GM23338 (cell line): ENCODE data around the gene NFAT5. TPM values are rescaled to one million over a fixed set of nuclear protein-coding genes. Genes with fewer than 3 reads are reported as not detected.

Experiments
- ATAC-seq: fragments of 200-7000 bp; cut with Tn5 transposase; 3 replicates; pipeline ENCODE4 v1.9.1; 2020
- DNase-seq: peaks from one replicate; pipeline ENCODE4 v3.0.0-alpha.2; 2015; ENCODE audit warnings: low spot score
- H2AFZ ChIP-seq: fragments of 200-600 bp; sonication (generic); 2 replicates; pipeline ENCODE4 v1.8.0; 2016; ENCODE audit warnings: antibody characterized with exemption, mild to moderate bottlenecking, moderate library complexity
- H3F3A ChIP-seq: fragments of 200-600 bp; sonication (generic); replicated peaks from 2 replicates; pipeline ENCODE4 v1.8.0; 2017; ENCODE audit warnings: antibody characterized with exemption, mixed run types, low read depth
- H3K27ac ChIP-seq: fragments of 200-600 bp; sonication (generic); 2 replicates; pipeline ENCODE4 v1.6.1; 2016; ENCODE audit warnings: low read depth
- H3K27me3 ChIP-seq: fragments of 200-600 bp; sonication (generic); 2 replicates; pipeline ENCODE4 v1.8.0; 2016; ENCODE audit warnings: mild to moderate bottlenecking, mixed run types, moderate library complexity; ENCODE audit not compliant: insufficient read depth
- H3K36me3 ChIP-seq: fragments of 200-600 bp; sonication (generic); 2 replicates; pipeline ENCODE4 v1.8.0; 2016; ENCODE audit warnings: mild to moderate bottlenecking; ENCODE audit not compliant: insufficient read depth
- H3K4me1 ChIP-seq: fragments of 200-600 bp; sonication (generic); 2 replicates; pipeline ENCODE4 v1.8.0; 2016; ENCODE audit warnings: mild to moderate bottlenecking, moderate library complexity; ENCODE audit not compliant: insufficient read depth
- H3K4me2 ChIP-seq: fragments of 200-600 bp; sonication (generic); 2 replicates; pipeline ENCODE4 v1.7.1; 2017; ENCODE audit warnings: mixed run types
- H3K4me3 ChIP-seq: fragments of 200-600 bp; sonication (generic); 2 replicates; pipeline ENCODE4 v1.6.1; 2016; ENCODE audit warnings: mixed run types
- H3K79me2 ChIP-seq: fragments of 200-600 bp; sonication (generic); replicated peaks from 2 replicates; pipeline ENCODE4 v1.8.0; 2017; ENCODE audit warnings: mild to moderate bottlenecking; ENCODE audit not compliant: insufficient read depth
- H3K9me2 ChIP-seq: fragments of 200-600 bp; sonication (generic); 2 replicates; pipeline ENCODE4 v1.8.0; 2017; ENCODE audit not compliant: insufficient read depth
- H4K20me1 ChIP-seq: fragments of 200-600 bp; sonication (generic); replicated peaks from 2 replicates; pipeline ENCODE4 v1.8.0; 2017; ENCODE audit warnings: mild to moderate bottlenecking; ENCODE audit not compliant: insufficient read depth
- H3K27ac Mint-ChIP-seq: 2 replicates; pipeline ENCODE4 v1.8.0; 2020; ENCODE audit warnings: inconsistent platforms, mild to moderate bottlenecking, moderate library complexity, mixed read lengths
- H3K27me3 Mint-ChIP-seq: 3 replicates; pipeline ENCODE4 v1.8.0; 2022; ENCODE audit warnings: low read depth, mild to moderate bottlenecking, moderate library complexity, mixed read lengths, inconsistent platforms; ENCODE audit not compliant: insufficient read depth, poor library complexity
- H3K36me3 Mint-ChIP-seq: 3 replicates; pipeline ENCODE4 v1.8.0; 2021; ENCODE audit warnings: low read depth, mild to moderate bottlenecking, inconsistent platforms, moderate library complexity, mixed read lengths
- H3K4me1 Mint-ChIP-seq: 3 replicates; pipeline ENCODE4 v1.8.0; 2020; ENCODE audit warnings: mild to moderate bottlenecking, inconsistent platforms, mixed read lengths
- H3K4me3 Mint-ChIP-seq: 3 replicates; pipeline ENCODE4 v1.8.0; 2021; ENCODE audit warnings: moderate library complexity, mild to moderate bottlenecking, inconsistent platforms, mixed read lengths
- H3K9me3 Mint-ChIP-seq: 3 replicates; pipeline ENCODE4 v1.8.0; 2020; ENCODE audit warnings: moderate library complexity, mild to moderate bottlenecking, inconsistent platforms, mixed read lengths
- CREB1 ChIP-seq: fragments of 250-450 bp; sonication (Bioruptor Pico); IDR thresholded peaks from 2 replicates; pipeline ENCODE4 v1.5.0; 2020; ENCODE audit warnings: low read depth, mild to moderate bottlenecking, moderate library complexity
- CTCF ChIP-seq, 2 experiments: fragments of 200-600 bp in 1 of 2; sonication (generic) in 1 of 2; conservative IDR thresholded peaks; 2 replicates each; pipeline versions ENCODE4 v1.5.1 to v1.6.1; 2016 to 2017; ENCODE audit warnings: antibody characterized with exemption in 2 of 2, low read depth in 2 of 2, mild to moderate bottlenecking in 2 of 2, moderate library complexity in 1 of 2
- ETS1 ChIP-seq: IDR thresholded peaks from 2 replicates; pipeline ENCODE4 v1.6.1; 2016; ENCODE audit warnings: antibody characterized with exemption
- EZH2 ChIP-seq: fragments of 200-600 bp; sonication (generic); IDR thresholded peaks from one replicate; pipeline ENCODE4 v1.8.0; 2017; ENCODE audit warnings: antibody characterized with exemption, mild to moderate bottlenecking, low read depth; ENCODE audit not compliant: unreplicated experiment
- EZH2phosphoT487 ChIP-seq: fragments of 200-600 bp; sonication (generic); IDR thresholded peaks from one replicate; pipeline ENCODE4 v1.8.1; 2018; ENCODE audit warnings: antibody characterized with exemption; ENCODE audit not compliant: unreplicated experiment
- JUNB ChIP-seq: IDR thresholded peaks from one replicate; pipeline ENCODE4 v1.6.1; 2016; ENCODE audit warnings: antibody characterized with exemption; ENCODE audit not compliant: unreplicated experiment
- NANOG ChIP-seq: IDR thresholded peaks from 2 replicates; pipeline ENCODE4 v1.6.1; 2016; ENCODE audit warnings: antibody characterized with exemption, borderline replicate concordance
- POLR2AphosphoS5 ChIP-seq: IDR thresholded peaks from 2 replicates; pipeline ENCODE4 v1.6.1; 2016; ENCODE audit warnings: antibody characterized with exemption, low read depth
- REST ChIP-seq: IDR thresholded peaks from one replicate; pipeline ENCODE4 v1.6.1; 2018; ENCODE audit warnings: antibody characterized with exemption; ENCODE audit not compliant: unreplicated experiment
- STAT1 ChIP-seq: IDR thresholded peaks from one replicate; pipeline ENCODE4 v1.6.1; 2016; ENCODE audit warnings: antibody characterized with exemption; ENCODE audit not compliant: unreplicated experiment
- ZNF114 ChIP-seq: fragments of 250-450 bp; sonication (Bioruptor Pico); IDR thresholded peaks from 2 replicates; pipeline ENCODE4 v1.5.0; 2020; ENCODE audit warnings: mild to moderate bottlenecking, moderate library complexity
- ZNF331 ChIP-seq: fragments of 250-450 bp; sonication (Bioruptor Pico); IDR thresholded peaks from 2 replicates; pipeline ENCODE4 v1.5.0; 2020; ENCODE audit warnings: low read depth, mild to moderate bottlenecking, moderate library complexity
- ZNF462 ChIP-seq: fragments of 250-450 bp; sonication (Bioruptor Pico); IDR thresholded peaks from 2 replicates; pipeline ENCODE4 v1.5.0; 2020; ENCODE audit warnings: mild to moderate bottlenecking, moderate library complexity
- polyA plus RNA-seq: library from polyadenylated mRNA; unstranded; fragments of >200 nt; fragmentation: Nextera tagmentation; extraction: Ambion mirVana; gene quantifications from 2 replicates; pipeline ENCODE4 v1.2.1, GENCODE V29; 2016
- total RNA-seq: library from RNA; depleted of rRNA; stranded (reverse); fragments of >200 nt; shearing (Covaris generic); gene quantifications from 2 replicates; pipeline ENCODE4 v1.2.3, GENCODE V29; 2014

NFAT5 gene
- total and polyA plus RNA-seq, 2 experiments from 2014 or later: 10.6 to 27.0 TPM

GRCh38 chr16:69555437-69555836 lies 10.3 kb upstream of the NFAT5 start:
- Mint-ChIP-seq H3K9me3 (peaks cover 3% of the 10 kb centered on the region; the same call in 1 of the 3 replicates), H3K27ac (no peak overlapping the region), H3K36me3 (no peaks in the 10 kb centered on the region), H3K4me1 (peaks cover 6% of the 10 kb centered on the region; the same call in 2 of the 3 replicates), H3K4me3 (no peak overlapping the region), H3K27me3 (peaks cover 1% of the 10 kb centered on the region)
- H3K4me1 ChIP-seq: no peaks in the 10 kb centered on the region; the same call in 1 of the 2 replicates
- H3K4me2 ChIP-seq: no peak overlapping the region
- no peaks in the 10 kb centered on the region for H3K79me2 ChIP-seq
- no peaks in the 10 kb centered on the region for H3K36me3 ChIP-seq
- H3F3A ChIP-seq: no peaks in the 10 kb centered on the region
- H3K27ac ChIP-seq: no peak overlapping the region
- ATAC-seq (no peak), DNase-seq (no peak)
- no peaks in the 10 kb centered on the region for H3K27me3 ChIP-seq
- TF ChIP-seq EZH2 (no peak), ZNF331 (CRISPR knock-in tag) (no peak), POLR2AphosphoS5 (no peak), EZH2phosphoT487 (no peak), NANOG (no peak), ETS1 (no peak), JUNB (no peak), CTCF (conservative IDR thresholded peaks at IDR 0.05; ENCODE audit: low read depth in 2 of 2) (no peak), ZNF114 (CRISPR knock-in tag) (no peak), ZNF462 (no peak), REST (no peak), STAT1 (no peak), CREB1 (no peak)
- H2AFZ ChIP-seq: no peak overlapping the region
- no peaks in the 10 kb centered on the region for H4K20me1 ChIP-seq
- H3K4me3 ChIP-seq: no peak overlapping the region
- no peaks in the 10 kb centered on the region for H3K9me2 ChIP-seq
